AG20443 (cell line): ENCODE data around the gene EDEM2.
"Not testable (repeated sequence)": the region's sequence is repeated elsewhere in the genome, so short reads cannot be mapped to it uniquely, and the experiment has no call there.

Experiments used
- DNase-seq: peaks from one replicate; pipeline ENCODE4 v3.0.0; 2012; ENCODE audit warnings: low spot score, mixed read lengths

Gene EDEM2

DNA sequence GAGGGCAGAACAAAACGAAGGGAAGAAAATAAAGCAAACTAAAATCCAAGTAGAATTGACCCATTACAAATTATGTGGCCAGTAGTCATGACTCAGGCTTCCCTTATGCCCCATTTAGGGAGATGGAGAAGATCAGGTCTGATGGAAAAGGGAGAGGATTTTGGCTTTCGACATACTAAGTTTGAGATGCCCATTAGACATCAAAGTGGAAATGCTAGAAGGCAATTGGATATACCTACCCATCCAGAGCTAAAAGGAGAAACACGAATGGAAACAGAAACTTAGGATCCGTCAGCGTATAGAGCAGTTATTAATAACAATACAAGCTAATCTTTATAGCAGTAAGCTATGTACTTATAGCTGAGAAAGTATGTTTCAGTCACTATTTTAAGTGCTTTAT, 59.3 kb downstream of the EDEM2 start:
- DNase-seq, result no peak

DNA sequence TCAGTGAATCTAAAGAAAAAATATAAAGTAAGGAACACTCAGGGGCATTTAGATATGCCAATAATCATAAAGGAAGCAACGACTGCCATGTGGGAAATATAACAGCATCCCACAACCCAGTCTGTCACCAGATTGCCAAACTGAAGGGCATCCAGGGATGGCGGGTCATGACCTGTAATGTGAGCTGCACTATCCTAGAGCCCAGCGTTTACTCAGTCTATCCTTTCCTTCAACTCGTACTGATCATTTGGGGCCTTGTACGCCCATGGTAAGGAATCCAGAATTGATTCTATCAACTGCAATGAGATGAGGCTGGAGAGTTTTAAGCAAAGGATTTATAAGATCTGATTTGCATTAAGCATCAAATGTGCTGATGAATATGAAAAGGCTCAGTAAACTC, 59.8 kb downstream of the EDEM2 start:
- DNase-seq, result no peak

DNA sequence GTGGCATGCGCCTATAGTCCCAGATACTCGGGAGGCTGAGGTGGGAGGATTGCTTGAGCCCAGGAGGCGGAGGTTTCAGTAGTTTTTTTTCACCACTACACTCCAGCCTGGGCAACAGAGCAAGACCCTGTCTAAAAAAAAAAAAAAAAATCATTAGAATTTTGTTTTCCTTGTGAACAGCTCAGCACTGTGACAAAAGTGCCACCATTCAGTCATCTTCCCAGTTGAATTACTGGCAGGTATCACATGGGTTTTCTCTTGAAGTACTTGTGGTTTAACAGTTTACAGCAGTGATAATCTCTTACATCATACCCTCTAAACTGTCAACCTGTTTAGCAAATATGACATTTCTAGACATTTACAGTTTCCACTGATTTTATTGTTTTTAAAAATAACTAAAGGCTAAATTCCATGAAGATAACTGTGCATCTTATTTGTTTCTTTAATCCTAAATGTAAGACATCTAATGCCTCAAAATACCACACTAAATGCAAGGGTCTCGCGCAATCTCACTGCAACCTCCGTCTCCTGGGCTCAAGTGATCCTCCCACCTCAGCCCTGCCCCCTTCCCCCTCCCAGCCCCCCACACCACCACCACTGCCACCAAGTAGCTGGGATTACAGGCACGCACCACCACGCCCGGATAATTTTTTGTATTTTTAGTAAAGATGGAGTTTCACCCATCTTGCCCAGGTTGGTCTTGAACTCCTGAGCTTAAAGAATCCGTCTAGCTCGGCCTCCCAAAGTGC, 61.5 kb downstream of the EDEM2 start:
- no peak for DNase-seq

DNA sequence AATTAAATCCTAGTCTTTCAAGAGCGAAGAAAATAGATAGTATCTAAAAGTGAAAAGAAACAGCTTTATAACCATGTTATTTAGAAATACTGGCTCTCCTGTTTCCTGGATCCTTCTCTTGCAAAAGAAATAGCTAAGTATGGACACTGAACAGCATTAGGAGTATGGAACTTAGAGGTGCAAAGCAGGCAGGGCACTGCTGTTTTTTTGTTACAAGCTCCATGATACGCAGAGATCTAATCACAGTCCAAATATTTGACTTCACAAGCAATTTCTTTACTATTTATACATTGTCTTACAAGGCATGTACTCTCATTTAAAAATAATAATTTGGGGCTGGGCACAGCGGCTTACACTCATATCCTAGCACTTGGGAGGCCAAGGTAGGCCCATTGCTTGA, 62.1 kb downstream of the EDEM2 start:
- DNase-seq, result no peak

DNA sequence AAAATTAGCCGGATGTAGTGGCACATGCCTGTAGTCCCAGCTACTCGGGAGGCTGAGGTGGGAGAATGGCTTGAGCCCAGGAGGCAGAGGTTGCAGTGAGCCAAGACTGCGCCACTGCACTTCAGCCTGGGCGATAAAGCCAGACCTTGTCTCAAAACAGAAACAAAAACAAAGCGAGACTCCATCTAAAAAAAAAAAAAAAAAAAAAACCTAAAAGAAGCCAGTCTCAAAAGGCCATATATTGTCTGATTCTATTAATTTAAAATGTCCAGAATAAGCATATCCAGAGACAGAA, 66.8 kb downstream of the EDEM2 start:
- not testable (repeated sequence) for DNase-seq

DNA sequence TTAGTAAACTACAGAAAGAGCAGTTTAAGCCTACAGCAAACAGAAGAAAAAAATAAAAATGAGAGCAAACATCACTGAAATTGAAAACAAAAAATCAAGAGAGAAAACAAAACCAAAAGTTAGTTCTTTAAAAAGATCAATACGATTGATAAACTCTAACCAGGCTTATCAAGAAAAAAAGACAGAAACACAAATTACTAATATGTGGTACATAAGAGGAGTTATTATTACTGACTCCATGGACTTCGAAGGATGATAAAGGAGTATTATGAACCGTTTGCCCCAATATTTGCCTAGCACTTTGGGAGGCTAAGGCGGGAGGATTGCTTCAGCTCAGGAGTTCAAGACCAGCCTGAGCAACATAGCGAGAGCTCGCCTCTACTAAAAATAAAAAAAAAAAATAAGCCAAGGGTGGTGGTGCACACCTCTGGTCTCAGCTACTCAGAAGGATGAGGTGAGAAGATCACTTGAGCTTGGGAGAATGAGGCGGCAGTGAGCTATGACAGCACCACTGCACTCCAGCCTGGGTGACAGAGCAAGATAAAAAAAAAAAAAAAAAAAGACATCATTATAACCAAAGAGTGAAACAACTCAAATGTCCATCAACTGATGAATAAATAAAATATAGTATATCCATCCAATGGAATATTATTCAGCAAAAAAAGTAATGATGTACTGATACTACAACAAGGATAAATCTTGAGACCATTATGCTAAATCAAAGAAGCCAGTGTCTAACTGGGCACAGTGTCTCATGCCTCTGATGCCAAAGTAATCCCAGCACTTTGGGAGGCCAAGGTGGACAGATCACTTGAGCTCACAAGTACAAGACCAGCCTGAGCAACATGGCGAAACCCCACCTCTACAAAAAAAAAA, 67.4 kb downstream of the EDEM2 start:
- no peak for DNase-seq

DNA sequence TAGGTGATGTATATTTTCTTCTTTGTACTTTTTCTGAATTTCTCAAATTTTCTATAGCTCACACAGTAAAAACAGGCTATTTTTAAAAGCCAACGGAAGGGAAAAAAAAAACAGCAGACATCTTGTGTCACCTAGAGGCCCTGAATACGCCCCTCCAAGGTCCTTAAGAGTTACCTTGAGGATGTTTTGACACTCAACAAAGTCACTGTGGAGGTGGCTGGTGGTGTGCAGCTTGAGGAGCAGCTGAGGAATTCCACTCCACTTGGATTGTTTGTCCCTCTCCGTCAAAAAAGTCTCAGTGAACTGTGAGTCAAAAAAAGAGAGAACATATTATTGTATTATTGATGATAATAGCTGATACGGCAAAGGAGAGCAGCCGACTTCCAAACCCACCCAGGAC, 69.3 kb downstream of the EDEM2 start:
- no peak for DNase-seq

DNA sequence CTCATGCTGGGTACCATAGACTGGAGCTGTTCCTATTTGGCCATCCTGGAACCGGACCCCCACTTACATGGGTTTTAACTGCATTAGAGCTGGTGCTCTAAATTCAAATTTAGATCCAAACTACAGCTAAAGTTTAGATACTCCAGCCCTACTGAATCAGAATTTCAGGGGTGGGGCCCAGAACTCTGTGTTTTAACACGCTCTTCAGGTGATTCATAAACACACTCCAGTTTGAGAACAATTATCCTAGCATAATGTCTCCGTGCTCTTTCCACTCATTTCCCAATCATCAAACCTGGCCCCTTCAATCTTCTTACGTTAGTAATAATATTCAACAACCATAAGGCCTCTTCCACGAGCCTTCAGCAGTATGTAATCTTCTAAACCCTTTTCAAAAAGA, 69.8 kb downstream of the EDEM2 start:
- DNase-seq, result no peak

DNA sequence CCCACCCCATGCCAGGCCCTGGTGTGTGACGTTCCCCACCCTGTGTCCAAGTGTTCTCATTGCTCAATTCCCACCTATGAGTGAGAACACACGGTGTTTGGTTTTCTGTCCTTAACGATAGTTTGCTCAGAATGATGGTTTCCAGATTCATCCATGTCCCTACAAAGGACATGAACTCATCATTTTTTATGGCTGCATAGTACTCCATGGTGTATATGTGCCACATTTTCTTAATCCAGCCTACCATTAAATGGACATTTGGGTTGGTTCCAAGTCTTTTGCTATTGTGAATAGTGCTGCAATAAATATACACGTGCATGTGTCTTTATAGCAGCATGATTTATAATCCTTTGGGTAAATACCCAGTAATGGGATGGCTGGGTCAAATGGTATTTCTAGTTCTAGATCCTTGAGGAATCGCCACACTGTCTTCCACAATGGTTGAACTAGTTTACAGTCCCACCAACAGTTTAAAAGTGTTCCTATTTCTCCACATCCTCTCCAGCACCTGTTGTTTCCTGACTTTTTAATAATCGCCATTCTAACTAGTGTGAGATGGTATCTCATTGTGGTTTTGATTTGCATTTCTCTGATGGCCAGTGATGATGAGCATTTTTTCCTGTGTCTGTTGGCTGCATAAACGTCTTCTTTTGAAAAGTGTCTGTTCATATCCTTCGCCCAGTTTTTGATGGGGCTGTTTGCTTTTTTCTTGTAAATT, 75.5 kb downstream of the EDEM2 start:
- not testable (repeated sequence) for DNase-seq

DNA sequence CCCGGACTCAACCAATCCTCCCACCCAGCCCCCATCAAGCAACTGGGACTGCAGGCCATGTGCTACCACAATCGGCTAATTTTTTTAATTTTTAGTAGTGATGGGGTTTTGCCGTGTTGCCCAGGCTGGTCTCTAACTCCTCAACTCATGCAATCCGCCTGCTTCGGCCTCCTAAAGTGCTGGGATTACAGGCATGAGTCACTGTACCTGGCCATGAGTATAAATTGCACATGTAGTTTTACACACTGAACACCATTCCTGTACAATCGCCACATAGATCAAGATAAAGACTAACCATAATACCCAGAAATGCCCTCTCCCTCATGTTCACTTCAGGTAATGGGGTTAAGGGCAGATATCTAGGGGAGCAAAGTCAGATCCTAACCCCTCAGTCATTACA, 80.9 kb downstream of the EDEM2 start:
- no peak for DNase-seq
